GM21367 (cell line): ENCODE data around the gene TTLL9.
"Not testable (repeated sequence)": the region's sequence is repeated elsewhere in the genome, so short reads cannot be mapped to it uniquely, and the experiment has no call there.

Source experiments
- ATAC-seq: cut with Tn5 transposase; IDR thresholded peaks from one replicate; pipeline ENCODE4 v1.9.1; 2021; ENCODE audit not compliant: unreplicated experiment

TTLL9 gene

GRCh38 chr20:31917962-31918412 is 47.6 kb downstream of the TTLL9 start:
- ATAC-seq = not testable (repeated sequence)

DNA sequence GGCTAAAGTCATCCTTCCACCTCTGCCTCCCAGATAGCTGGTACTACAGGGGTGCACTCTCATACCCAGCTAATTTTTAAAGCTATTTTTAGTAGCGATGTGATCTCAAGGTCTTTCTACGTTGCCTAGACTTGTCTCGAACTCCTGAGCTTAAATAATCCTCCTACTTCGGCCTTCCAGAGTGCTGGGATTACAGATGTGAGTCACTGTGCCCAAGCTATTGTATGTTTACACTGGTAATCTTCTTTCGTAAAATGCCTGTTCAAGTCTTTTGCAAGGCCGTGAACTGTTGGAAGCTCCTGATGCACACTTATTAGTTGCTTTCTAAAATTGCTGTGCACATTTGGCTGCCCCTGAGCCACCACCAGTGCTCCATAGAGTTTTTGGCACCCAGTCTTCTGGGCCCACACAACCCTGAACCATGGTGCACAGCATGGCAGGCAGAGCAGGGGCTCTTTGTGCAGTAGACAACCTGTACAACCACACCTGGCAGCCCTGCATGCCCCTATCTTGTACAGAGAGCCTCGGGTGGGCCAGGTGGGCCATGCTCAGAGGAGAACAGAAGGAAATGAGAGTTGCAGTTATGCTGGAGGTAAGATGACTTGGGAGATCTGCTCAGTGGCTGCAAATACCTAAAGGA is 48.2 kb downstream of the TTLL9 start:
- no peak for ATAC-seq

DNA sequence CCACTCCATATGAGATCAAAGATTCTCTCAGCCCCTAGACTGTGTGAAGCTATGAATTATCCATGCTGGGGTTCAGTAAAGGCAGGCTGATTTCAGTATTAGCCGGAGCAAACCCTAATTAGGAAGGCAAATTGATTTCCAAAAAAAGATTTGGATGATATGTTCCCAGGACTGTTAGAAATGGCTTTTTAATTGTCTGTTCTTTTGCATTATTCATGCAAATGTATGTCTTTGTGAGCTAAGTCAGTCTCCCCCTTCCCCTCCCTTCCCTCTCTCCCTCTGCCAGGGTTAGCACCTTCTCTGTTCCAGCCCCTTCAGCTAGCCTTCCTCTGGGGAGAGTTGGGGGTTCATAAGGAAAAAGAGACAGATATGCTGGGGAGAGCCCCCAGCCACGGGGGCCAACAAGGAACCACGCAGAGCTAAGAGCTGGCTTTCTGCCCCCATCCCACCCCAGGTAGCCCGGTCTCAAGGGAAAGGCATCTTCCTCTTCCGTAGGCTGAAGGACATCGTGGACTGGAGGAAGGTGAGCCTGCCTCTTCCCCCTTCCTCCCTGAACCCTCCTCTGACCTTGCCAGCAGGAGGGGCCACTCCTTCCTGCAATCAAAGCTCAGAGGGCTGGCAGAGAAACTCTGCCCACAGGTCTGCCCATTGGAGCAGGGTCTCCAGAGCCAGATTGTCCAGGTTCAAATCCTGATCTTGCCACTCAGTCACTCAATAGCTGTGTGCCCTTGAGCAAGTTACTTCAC is 49.1 kb downstream of the TTLL9 start:
- ATAC-seq = no peak

GRCh38 chr20:31920275-31920855 is 49.9 kb downstream of the TTLL9 start:
- no peak for ATAC-seq

DNA sequence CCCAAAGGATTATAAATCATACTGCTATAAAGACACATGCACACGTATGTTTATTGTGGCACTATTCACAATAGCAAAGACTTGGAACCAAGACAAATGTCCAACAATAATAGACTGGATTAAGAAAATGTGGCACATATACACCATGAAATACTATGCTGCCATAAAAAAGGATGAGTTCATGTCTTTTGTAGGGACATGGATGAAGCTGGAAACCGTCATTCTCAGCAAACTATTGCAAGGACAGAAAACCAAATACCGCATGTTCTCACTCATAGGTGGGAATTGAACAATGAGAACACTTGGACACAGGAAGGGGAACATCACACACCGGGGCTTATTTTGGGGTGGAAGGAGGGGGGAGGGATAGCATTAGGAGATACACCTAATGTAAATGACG is 51.0 kb downstream of the TTLL9 start:
- ATAC-seq = not testable (repeated sequence)

GRCh38 chr20:31922181-31922580 is 51.7 kb downstream of the TTLL9 start:
- ATAC-seq = no peak

GRCh38 chr20:31922588-31922987 is 52.2 kb downstream of the TTLL9 start:
- ATAC-seq = no peak

- ATAC-seq = no peak
Observed at GRCh38 chr20:31923388-31924331, 53.2 kb downstream of the TTLL9 start.

GRCh38 chr20:31924561-31924960 is 54.1 kb downstream of the TTLL9 start:
- no peak for ATAC-seq

DNA sequence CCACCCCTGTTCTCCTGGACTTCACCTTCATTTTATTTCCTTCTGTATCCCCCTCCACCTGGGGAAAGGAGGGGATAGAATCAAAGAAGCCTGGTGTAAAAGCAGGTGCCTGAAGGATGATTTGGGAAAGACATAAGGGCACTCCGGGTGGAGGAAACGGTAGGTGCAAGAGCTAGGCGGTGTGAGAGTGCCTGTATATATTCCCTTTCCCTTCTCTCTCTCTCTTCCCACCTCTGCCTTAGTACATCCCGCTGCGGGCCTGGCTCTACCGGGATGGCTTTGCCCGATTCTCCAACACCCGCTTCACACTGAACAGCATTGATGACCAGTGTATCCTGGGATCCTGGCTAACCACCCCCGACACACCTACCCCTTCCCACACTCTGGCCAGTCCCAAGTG is 55.2 kb downstream of the TTLL9 start:
- ATAC-seq = no peak

DNA sequence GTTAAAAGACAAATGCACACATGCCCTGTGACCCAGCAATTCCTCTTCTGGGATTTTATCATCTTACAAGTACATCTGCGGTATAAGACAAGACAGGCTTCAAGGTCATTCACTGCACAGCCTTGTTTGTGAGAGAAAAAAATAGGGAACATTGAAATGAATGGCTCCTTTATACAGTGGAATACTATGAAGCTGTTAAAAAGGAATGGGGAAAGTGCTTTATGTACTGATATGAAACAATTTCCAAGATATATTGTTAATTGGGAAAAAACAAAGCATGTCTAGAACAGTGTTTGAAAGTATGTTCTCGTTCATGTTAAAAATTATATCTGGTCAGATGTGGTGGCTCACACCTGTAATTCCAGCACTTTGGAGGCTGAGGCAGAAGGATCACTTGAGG is 56.1 kb downstream of the TTLL9 start:
- no peak for ATAC-seq

- ATAC-seq = no peak
Observed at GRCh38 chr20:31927627-31928159, 57.3 kb downstream of the TTLL9 start.

GRCh38 chr20:31929631-31930030 is 59.2 kb downstream of the TTLL9 start:
- not testable (repeated sequence) for ATAC-seq

DNA sequence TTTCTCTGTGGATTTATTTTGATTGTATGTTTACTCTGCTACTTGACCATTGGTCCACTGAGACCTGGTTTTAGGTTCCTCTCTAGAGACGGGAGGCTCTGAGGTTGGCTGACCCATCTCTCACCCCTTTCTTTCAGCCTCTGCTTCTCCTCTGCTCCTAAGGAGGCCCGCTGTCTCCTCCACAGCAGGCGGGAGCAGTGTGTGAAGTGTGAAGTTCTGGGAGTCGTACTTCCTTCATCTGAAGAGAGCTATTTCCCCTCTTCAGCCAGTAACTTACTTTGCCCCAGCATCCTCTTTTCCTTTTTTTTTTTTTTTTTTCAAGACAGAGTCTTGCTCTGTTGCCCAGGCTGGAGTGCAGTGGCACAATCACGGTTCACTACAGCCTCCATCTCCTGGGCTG is 60.3 kb downstream of the TTLL9 start:
- ATAC-seq = no peak

- no peak for ATAC-seq
Observed at GRCh38 chr20:31933698-31934097, 63.3 kb downstream of the TTLL9 start.

GRCh38 chr20:31934491-31934890 is 64.1 kb downstream of the TTLL9 start:
- no peak for ATAC-seq

DNA sequence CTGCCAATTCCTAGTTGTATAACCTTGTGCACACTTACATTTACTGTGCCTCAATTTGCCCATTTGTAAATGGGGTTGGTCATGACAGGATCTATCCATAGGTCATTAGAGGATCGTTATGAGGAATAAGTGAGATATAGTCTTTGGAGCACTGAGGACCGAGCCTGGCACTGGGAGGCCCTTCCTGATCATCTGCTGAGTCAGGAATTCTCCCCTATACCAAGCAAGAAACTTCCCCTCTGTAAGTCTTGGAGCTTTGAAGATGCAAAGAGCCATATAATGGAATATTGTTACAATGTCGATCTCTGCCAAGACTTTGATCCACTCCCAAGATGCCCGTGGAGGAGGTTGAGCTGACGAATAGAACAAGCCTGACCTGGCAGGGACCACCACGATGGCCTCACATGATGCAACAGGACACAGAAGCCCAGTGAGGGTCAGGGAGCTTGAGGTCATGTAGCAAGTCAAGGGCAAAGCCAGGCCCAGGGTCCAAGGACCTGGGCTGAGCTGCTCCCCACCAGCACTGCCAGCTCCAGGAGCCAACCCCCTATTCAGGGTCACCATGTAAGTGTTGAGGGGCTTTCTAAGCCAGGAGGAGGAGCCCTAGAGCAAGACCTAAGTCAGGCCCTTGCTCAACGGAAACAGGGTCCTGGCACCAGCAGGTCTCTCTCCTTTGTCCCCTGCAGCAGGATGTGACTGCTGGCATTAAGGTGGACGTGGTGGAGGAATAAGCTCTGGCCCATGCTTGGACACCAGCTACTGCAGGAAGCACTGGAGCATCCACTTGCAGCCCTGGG is 64.7 kb downstream of the TTLL9 start:
- ATAC-seq = no peak

DNA sequence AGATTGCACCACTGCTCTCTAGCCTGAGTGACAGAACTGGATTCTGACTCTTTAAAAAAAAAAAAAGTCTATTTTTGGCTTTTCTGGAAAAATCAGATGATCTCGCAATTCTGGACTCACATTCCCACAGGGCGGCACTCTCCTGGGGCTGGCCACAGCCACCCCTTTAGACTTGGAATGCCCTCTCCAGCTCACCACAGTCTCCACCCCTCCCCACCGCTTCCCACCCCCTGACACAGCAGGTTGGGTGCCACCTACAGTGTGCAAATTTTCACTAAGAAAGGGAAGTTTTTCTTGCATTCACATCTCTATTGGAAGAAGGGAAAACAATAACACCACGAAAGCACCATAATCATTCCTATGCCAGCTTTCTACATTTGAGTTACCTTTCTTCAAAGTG is 66.0 kb downstream of the TTLL9 start:
- ATAC-seq = no peak

DNA sequence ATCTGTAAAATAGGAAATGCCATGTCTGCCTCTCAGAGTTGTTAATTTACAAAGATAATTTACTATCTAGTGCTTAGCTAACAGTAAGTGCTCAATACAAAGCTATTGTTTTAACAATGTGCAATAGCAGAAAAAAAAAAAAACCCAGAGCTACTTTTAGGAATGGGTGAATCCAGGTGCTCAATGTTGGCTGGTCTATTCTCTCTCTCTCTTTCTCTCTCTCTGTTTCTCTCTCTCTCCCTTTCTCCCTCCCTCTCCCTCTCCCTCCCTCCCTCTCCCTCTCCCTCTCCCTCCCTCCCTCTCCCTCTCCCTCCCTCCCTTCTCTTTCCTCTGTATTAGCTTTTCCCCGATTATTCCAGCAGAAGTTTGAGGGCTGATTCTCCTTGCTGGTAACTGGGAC is 67.4 kb downstream of the TTLL9 start:
- ATAC-seq = no peak

GRCh38 chr20:31939661-31940060 is 69.2 kb downstream of the TTLL9 start:
- no peak for ATAC-seq
